Activated CD4-positive, alpha-beta T cell treated with anti-CD3 and anti-CD28 coated beads, Interleukin-2, amount 50 U/mL, for 16 hours (primary cell): Measurements from ENCODE around the gene SLC38A6.

Source experiments
- DNase-seq: peaks from one replicate; pipeline ENCODE4 v3.0.0-alpha.2; 2020

The SLC38A6 gene

DNA sequence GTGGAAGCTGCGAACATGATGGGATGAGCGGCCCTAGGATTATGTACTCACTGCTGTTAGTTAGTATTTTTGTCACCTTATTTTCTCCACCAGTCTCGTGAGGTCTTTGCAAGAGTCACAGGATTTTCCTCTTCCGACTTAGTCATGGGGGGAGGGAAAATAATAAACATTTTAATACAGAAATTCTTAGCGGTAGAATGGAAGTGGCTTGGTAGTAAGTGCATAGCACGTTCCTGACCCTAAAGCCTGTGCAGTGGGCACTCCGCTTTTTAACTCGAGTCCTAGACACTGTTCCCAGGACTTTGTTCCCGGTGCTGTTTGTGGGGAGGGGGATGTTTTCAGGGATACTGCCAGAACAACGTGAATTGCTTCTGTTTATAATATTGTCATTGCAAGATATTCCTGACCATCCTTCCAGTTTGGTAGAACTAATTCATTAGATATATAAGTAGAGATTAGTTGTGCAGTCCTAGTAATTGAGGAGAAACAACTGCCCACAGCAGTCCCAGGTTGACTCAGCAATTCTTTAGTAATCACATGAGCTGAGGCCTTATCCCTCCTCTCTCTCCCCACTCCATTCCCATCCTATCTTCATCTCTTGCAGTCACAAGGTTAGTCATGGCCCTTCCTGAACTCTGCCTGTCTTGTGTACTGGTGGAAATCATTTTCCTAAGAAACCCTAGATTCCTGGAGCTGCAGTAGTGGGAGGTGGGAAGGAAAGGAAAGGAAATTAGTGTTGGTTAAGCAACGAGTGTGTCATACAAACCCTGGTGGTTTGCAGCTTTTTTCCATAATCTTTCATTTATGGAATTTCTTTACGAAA is 799 bp downstream of the SLC38A6 start:
- DNase-seq, result peak; percentile 33

DNA sequence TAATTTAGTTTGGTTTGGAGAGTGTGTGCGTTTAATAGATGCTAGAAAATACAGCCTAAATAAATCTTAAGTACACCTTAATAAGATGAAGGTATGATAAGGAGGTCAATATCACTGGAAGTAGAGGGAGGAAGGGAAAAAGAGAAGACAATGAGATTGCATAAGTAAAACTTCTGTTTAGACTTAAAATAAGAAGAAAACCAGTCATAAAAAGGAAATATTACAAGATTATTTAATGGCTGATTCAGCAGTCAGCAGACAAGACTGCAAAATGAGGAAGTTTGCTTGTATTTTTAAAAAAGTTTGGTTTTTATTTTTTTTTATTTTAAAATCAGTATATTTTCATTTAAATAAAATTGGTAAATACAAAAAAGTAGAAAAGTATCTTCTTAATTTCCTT is 3.2 kb downstream of the SLC38A6 start:
- no peak for DNase-seq

DNA sequence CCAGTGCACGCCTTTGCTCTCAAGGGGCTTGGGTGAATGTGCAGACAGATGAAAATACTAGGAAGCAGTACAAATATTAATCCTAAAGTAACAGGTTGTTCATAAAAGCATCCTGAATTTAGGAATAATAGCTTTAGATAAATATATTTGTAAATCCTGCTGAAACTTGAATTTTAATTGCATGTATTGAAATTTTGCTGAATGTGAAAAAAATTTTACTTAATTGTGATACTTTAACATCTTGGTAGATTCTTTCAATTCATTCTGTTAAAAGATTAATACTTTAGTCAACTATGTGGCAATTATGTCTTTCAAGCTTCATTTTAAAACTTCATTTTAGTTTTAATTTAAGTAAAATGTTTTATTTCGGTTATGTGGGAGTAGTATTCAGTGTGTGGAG is 5.5 kb downstream of the SLC38A6 start:
- DNase-seq, result no peak

DNA sequence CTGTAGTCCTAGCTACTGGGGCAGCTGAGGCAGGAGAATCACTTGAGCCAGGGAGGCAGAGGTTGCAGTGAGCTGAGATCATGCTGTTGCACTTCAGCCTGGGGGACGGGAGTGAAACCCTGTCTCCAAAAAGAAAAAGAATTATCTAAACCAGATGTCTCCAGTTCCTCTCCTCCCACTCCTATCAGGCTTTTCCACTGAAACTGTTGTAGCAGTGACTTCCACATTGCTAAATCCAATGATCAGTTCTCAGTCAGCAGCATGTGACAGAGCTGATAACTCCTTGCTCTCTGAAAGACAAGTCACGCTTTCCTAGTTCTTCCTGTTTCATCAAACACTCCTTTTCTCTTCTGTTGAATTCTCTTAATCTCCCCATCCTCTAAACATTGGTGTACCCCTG is 8.6 kb downstream of the SLC38A6 start:
- no peak for DNase-seq

DNA sequence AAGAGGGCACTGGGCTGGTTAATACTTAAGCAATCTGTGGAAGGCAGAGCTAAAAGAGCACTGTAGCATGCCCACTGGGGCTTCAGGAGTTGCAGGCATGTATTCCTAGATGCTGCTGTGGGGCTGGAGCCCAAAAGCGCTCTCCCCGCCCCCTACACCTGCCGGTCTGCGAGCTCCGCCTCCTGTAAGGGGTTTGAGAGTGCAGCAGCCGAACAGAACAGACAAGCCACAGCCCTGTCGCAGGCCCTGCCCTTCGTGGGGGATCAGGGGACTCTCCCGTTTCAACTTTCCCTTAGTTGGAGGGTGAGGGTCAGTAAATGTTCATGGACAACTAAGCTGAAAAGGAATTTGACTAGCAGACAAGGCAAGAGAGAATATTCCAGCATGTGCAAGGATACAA is 17.6 kb downstream of the SLC38A6 start:
- DNase-seq, result no peak

DNA sequence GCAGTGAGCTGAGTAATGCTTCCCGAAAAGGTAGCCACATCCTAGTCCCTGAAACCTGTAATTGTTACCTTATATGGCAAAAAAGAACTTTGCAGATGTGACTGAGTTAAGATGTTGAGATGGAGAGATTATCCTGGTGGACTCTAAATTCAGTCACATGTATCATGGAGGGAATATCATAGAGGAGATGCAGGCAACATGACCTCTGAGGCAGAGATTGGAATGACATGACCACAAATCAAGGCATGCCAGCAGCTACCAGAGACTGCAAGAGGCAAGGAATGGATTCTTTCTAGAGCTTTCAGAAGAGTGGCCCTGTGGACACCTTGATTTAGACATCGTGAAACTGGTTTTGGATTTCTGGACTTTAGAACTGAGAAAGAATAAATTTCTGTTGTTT is 18.5 kb downstream of the SLC38A6 start:
- DNase-seq, result no peak

DNA sequence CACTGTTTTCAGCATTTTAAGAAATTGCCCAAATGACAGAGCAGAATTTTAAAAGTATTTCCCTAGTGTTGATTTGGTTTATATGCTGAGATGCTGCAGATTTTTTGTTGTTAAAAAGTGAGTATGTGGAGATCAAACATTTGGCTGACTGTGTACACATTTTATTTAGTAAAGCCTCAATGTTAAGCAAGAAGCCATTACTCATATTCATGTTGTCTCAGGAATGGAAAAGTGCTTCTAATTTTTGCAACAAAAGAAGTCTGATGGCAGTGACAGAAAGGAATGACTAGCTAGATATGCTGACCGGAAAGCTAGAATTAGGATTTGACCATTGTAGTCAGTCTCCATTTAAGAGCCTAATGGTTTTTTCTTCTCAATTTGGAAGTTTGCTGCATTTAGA is 22.5 kb downstream of the SLC38A6 start:
- DNase-seq, result no peak

DNA sequence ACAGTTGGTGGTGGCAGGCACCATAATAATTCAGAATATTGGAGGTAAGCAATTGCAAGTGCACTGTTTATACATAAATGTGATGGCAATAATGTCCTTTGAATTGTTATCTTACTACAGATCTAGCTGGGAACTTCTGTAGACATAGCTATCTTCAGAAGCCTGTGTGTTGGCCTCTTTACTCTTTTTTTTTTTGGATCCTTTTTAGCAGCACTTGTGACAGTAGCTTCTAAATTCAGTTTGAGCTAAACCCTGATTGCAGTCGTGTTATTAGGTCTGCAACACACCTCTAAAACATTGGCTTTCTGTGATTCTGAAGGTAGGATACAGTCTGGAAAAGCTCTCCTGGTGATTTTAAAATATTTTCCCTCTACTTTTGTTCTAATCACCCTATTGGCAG is 38.5 kb downstream of the SLC38A6 start:
- no peak for DNase-seq

DNA sequence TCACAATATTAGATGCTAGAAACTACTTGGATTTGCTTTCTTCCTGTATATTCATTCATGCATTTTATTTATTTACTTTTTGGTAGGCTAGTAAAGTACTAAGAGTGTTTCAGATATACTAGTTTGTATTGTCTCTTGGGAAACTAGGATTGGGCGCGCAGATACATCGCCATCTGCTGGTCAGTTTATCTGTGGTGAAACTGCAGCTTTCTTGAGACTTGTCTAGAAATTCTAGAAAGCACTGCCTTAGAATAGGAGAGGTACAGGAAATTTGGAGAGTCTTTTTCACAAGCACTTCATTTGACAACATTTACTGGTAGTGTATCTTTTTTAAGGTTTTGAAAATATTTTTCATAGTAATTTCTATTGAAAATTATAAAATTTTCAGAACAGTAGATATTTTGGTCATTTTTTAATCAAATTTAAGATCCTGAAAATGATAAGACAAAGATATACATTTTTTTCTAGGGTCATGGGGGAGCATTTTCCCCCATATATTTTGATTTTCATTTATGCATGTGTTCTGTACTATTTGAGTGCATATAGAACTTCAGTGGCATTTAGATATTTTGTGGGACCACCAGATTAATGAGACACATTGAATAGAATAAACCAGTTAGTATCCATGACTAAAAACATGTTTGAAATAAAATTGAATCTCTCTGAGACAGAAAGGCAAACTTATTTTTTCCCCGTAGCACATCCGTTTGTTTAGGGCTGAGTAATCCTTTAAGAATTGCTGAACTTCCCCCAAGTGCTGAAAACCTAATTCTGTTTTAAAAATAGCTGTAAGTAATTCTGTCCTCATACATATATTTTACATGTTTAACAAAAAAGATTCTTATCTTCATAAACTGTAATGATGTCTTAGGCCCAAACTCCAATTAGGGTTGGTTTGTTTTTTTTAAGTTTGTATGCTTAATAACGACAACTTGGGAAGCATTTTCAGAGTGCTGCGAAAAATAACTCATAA is 44.5 kb downstream of the SLC38A6 start:
- peak; percentile 68 for DNase-seq

DNA sequence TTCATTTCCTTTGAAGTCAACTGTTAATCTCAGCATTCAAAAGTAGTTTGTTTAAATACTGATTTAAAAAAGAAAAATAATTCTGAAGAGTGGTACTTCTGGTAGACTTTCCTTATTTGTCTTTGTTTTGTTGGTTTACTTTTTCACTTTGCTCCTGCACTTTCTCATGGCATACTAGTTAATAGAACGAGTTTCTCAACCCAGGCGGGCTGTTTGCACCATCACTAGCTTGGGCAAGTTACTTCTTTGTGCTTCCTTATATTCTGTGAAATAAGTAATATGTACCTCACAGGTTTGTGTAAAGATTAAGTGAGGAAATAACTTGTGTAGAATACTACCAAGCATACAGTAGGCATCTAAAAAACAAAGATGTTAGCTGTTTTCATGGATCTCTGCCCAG is 45.5 kb downstream of the SLC38A6 start:
- no peak for DNase-seq

DNA sequence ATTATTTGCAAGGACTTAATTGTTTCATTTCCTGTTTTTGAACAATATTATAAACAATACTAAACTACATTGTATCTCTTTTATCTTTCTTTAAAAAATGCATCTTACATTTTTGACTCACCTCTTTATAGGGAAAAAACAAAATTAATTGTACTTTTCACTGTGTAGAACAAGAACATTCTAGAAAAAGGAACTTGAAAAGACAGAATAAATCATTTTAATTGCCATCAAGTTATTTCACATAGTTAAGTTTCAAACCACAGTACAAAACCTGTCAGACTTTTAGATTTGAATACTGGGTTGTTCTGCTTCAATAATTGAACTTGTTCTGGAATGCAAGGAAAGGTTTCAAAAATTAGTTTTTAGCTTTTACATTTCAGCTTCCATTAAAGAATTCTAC is 50.0 kb downstream of the SLC38A6 start:
- DNase-seq, result no peak

DNA sequence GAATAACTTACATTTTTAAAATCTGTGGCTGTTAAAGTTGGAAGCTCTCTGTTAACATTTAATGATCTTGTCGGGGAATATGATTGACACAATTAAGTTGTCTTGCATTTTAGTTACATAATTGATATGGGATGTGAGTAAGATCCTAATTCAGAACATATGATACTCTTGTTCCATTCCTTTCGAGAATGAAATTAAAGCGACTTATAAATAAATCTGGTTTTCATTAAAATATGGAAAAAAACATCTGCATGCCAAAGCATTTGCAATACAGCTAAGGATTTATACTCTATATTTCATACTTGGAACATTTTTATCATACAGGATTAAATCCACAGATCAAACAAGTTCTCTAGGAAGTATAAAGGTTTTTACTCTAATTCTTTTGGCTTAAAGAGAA is 52.0 kb downstream of the SLC38A6 start:
- no peak for DNase-seq

DNA sequence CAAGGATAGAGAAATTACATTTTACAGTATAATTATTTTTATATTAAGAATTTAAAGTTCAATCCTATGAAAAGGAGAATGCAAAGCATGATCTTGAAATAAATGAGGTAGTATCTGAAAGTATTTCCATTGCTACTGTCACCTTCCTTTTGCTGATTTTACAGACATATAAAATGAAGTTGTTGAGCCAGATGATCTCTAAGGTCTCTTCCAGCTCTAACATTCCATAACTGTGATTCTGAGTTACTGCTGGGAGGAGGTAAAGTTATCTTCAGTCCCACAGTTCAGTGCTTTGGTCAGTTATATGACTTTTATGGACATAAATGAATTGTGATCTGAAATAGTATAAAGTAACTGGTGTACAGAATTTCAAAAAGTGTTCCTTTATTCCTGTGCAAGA is 52.8 kb downstream of the SLC38A6 start:
- DNase-seq, result no peak

DNA sequence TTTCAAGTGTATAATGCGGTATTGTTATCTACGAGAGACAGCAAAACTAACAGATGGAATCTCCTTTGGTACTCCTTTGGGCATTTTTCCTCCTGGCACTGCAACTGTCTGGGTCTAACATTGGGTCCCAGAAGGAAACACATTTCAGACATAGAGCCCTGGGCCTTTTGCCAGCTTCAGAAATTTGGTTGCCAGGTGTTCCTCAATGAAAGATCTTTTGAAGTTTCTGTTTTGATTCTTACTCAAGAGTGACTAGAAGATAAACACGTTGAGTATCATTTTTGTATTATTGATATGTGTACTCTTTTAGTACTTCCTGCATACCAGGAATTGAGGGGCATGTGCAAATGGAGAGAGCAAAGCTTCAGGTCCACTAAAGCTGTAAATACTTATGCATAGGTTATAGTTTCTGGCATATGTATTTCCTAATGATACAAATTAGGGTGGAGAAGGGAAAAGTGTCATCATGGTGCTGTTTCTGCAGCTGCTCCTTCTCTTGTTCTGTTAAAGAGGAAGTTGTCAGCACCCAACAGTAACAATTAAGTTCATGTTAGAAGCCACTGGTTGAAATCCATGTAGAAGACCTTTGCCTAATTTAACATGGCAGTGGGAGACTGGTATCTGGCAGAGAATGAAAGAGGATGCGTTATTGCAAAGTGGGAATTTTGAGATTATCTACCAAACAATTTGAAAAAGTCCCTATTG is 53.5 kb downstream of the SLC38A6 start:
- peak; percentile 59 for DNase-seq

DNA sequence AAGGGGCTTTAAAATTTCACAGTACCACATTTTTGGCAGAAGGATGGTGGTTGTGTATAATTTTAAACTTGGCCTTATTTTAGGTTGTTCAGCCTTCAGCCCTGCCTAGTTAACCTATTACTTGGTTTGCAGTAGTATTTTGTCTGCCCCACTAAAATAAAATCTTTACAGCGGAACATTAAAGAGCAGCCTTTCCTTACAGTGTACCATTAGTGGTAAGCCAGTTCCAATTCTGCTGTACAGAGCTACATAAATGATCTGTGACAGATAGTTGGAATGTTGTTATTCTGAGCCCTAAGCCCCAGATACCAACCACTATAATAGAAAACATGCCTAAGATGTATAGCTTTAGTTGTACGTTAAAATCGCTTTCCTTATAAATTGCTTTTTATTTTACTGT is 56.2 kb downstream of the SLC38A6 start:
- DNase-seq, result no peak

DNA sequence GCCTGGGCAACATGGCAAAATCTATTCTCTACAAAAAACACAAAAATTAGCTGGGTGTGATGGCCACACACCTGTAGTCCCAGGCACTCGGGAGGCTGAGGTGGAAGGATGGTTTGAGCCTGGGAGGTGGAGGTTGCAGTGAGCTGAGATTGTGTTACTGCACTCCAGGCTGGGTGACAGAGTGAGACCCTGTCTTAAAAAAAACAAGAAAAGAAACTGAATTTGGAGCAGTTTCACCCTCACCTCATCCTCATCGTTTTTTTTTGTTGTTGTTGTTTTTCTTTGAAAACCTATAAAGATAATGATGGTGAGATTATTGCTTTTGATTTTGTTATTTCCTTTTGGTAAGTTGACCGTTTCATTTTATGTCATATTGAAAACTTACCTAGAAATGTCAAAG is 60.7 kb downstream of the SLC38A6 start:
- peak; percentile 20 for DNase-seq

DNA sequence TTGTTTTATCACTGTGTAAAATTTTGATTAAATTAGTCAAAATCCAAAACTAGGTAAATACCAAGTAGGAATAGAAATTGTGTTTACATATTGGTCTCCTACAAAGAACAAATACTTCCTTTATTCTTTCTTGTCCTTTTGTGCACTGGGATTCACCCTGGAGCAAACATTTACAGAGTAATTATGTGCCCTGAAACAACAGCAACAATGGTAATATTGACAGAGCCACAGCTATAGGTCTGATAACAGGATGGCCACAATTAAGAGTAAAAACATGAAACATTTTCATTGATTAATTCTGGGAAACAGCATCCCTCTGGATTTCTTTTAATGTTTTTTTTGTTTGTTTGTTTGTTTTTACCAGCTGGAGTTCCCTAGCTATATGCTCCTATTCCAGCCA is 61.2 kb downstream of the SLC38A6 start:
- no peak for DNase-seq

DNA sequence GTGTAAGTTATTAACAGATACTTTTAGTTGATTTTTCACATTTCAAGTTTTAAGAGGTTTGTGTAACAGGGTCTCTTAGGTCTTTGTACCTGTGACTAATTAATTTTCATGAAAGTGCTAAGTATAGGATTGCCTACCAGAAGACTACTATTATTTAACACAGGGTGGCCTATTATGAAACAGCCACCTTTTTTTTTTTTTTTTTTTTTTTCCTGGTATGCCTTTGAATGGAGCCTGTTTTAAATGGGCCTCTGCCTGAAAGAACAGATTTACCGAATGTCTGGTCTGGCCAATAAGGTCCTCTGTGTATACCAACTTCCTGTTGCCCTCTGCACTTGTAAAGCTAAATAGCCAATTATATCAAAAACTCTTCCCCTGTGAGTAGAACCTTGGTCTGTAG is 62.5 kb downstream of the SLC38A6 start:
- no peak for DNase-seq

DNA sequence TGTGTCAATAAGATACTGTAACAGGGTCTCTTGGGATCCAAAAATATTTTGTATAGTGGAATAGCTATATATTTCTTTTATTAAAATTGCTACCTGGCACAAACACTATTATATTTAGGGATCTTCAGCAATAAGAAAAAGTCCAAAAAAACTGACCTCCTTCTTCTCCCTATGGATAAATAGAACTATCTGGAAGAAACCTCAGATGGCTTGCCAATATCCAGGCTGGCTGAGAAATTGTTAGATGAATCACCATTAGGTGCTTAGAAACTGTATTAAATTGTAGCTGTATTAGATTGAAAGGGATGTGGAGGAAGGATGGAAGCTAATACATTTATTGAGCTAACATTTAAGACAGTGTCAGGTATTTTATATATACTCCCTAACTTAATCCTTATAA is 66.0 kb downstream of the SLC38A6 start:
- no peak for DNase-seq

DNA sequence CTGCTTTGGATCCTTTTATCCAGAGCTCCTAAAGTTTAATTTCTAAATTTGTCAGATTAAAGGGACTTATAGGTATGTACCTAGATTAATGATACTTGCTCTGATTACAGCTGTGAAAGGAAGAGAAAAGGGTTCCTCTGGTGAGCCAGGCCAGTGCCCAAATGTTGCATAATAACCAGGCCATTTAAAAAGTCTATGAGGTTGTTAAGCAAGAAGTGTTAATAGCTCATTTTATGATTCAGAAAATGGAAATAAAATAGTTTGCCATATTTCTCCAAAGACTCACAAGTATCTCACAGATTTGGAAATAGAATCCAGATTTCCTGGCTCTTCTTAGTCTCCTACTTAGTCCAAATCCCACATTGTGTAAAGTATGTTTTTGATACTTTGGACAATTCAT is 67.6 kb downstream of the SLC38A6 start:
- DNase-seq, result no peak

DNA sequence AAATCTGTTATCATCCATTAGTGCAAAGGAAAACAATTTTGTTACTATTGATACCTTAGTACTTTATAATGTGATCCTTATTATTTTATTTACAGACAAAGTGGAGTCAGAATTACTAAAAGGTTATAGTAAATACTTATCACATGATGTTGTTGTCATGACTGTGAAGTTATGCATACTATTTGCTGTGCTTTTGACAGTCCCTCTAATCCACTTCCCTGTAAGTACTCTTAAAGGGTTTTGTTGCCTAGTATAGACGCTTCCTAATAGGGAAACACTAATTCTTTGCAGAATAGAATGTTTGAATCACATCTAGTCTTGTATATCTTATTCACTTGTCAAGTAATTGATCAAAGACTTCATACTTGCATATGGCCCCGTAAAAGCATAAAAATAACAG is 69.4 kb downstream of the SLC38A6 start:
- no peak for DNase-seq

DNA sequence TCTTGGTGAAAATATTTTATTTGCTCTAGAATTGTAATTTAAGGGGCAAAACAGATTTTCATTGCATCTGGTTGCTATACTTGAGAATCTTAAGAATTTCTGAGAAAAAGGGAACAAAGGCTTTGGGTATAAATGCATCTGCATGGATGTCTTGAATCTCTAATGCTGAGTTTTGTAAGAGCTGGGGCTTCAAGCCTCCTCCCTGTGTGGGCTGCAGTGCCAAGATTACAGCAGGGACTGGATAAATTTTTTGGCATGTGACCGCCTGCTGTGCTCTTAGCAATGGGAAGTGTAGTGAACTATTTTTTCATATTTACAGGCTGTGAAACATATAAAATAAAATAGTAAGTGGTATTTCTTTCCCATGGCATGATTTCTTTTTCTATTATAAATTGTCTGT is 70.0 kb downstream of the SLC38A6 start:
- DNase-seq, result no peak

DNA sequence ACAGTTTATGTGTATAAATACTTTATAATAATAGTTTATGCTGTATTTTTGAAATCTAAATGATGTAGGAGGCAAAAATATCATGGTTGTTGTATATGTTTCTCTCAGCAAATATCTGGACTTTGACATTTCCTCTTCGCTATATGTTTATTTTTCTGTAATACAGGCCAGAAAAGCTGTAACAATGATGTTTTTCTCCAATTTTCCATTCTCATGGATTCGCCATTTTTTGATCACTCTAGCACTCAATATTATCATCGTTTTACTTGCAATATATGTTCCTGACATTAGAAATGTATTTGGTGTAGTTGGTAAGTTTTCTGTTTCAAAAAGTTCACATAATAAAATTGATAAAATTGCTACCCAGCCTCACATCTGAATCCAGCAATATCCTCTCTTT is 70.6 kb downstream of the SLC38A6 start:
- no peak for DNase-seq

DNA sequence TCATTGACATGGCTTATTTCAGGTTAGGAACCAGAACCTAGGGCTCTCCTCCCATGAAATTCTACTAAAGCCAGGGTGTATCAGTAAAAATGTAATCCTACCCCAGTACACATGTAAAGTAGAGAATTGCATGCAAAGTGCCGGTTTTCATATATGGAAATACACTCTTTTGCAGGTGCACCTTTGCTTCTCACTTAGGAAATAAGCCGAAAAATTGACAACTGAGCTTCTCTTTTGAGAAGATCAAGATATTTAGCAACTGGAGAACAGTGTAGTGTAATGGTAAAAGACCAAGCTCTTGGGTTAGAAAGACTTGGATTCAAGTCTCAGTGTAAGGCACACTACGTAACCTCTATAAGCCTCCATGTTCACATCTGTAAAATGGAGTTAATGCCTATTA is 82.4 kb downstream of the SLC38A6 start:
- no peak for DNase-seq
